H1 (cell line): ENCODE measurements around the gene CASZ1. TPM values are rescaled to one million over a fixed set of nuclear protein-coding genes. Genes with fewer than 3 reads are reported as not detected.

Experiments
- CTCF ChIA-PET: fragments of 300-600 bp; sonication (Branson Sonifier 250); formaldehyde crosslinking; loops from one replicate; lab custom pipeline; 2021; ENCODE audit not compliant: partially characterized antibody; lab: Charles Lee
- POLR2A ChIA-PET: fragments of 300-600 bp; sonication (Branson Sonifier 250); formaldehyde crosslinking; loops from one replicate; lab custom pipeline; 2021; ENCODE audit warnings: inconsistent platforms; ENCODE audit not compliant: partially characterized antibody; lab: Charles Lee
- DNase-seq, 2 experiments: peaks; one replicate each; pipeline versions ENCODE4 v3.0.0 to v3.0.0-alpha.2; 2010 to 2022; ENCODE audit warnings: low spot score in 2 of 2, low read depth in 1 of 2, mixed read lengths in 1 of 2
- FAIRE-seq: peaks from 2 replicates; lab custom pipeline; 2011; peaks lifted over from hg19 to GRCh38; lab: Jason Lieb, UNC
- H2AFZ ChIP-seq: 2 replicates; pipeline ENCODE4 v1.8.1; 2012; ENCODE audit warnings: low read length, inconsistent platforms
- H2AK5ac ChIP-seq: 2 replicates; pipeline ENCODE4 v1.6.1; 2013; ENCODE audit warnings: low read depth, low read length
- H2BK120ac ChIP-seq: replicated peaks from 2 replicates; pipeline ENCODE3; 2013; ENCODE audit warnings: low read depth, low read length, inconsistent platforms
- H2BK12ac ChIP-seq: 2 replicates; pipeline ENCODE4 v1.6.1; 2013; ENCODE audit warnings: low read depth, low read length
- H2BK15ac ChIP-seq: 2 replicates; pipeline ENCODE4 v1.6.1; 2013; ENCODE audit warnings: low read length
- H2BK20ac ChIP-seq: 2 replicates; pipeline ENCODE4 v1.6.1; 2013; ENCODE audit warnings: low read length
- H2BK5ac ChIP-seq: 2 replicates; pipeline ENCODE4 v1.6.1; 2013; ENCODE audit warnings: low read depth, low read length
- H3K14ac ChIP-seq: 2 replicates; pipeline ENCODE4 v1.6.1; 2013; ENCODE audit warnings: inconsistent platforms; ENCODE audit not compliant: insufficient read length
- H3K18ac ChIP-seq: 2 replicates; pipeline ENCODE4 v1.6.1; 2013; ENCODE audit warnings: low read length; ENCODE audit errors: extremely low read depth
- H3K23ac ChIP-seq: 2 replicates; pipeline ENCODE4 v1.6.1; 2013; ENCODE audit warnings: inconsistent platforms; ENCODE audit not compliant: insufficient read length
- H3K23me2 ChIP-seq: 2 replicates; pipeline ENCODE4 v1.6.1; 2013; ENCODE audit warnings: low read depth, low read length
- H3K27ac ChIP-seq: 2 replicates; pipeline ENCODE4 v1.6.1; 2011; ENCODE audit warnings: low read depth, low read length, inconsistent platforms
- H3K27me3 ChIP-seq, 4 experiments: replicated peaks in 1 of 4; 1 replicate in 1 of 4; 2 replicates in 3 of 4; pipeline versions ENCODE4 v1.6.1 to v1.8.1; 2011 to 2013; ENCODE audit warnings: low read length in 3 of 4, mild to moderate bottlenecking in 3 of 4, inconsistent platforms in 2 of 4, mixed read lengths in 2 of 4, moderate library complexity in 1 of 4; ENCODE audit not compliant: control insufficient read depth in 3 of 4, insufficient read depth in 3 of 4; ENCODE audit errors: extremely low read depth in 1 of 4
- H3K36me3 ChIP-seq, 4 experiments: 2 replicates each; pipeline versions ENCODE4 v1.6.1 to v1.8.1; 2011 to 2013; ENCODE audit warnings: mild to moderate bottlenecking in 4 of 4, low read length in 3 of 4, moderate library complexity in 2 of 4, control low read depth in 1 of 4, inconsistent platforms in 1 of 4; ENCODE audit not compliant: insufficient read depth in 4 of 4, control insufficient read depth in 2 of 4
- H3K4ac ChIP-seq: replicated peaks from 2 replicates; pipeline ENCODE3; 2013; ENCODE audit warnings: low read length, low read depth, mixed read lengths, inconsistent platforms; ENCODE audit not compliant: insufficient read length
- H3K4me1 ChIP-seq, 4 experiments: replicated peaks in 1 of 4; 1 replicate in 1 of 4; 2 replicates in 3 of 4; pipeline versions ENCODE4 v1.6.1 to v1.8.1; 2011 to 2013; ENCODE audit warnings: low read length in 3 of 4, inconsistent platforms in 2 of 4, mixed read lengths in 1 of 4; ENCODE audit not compliant: insufficient read depth in 4 of 4, control insufficient read depth in 3 of 4
- H3K4me2 ChIP-seq, 2 experiments: 2 replicates each; pipeline versions ENCODE4 v1.6.1 to v1.8.1; 2011 to 2013; ENCODE audit warnings: low read depth in 2 of 2, low read length in 2 of 2, control low read depth in 1 of 2, inconsistent platforms in 1 of 2, mild to moderate bottlenecking in 1 of 2; ENCODE audit not compliant: insufficient read depth in 1 of 2
- H3K4me3 ChIP-seq, 4 experiments: fragments of 200-600, 300-600 bp in 1 of 4; sonication (generic), shearing (Covaris generic), sonication (Bioruptor Twin) in 1 of 4; 2 replicates each; pipeline versions ENCODE4 v1.5.1 to v1.8.1; 2011 to 2016; ENCODE audit warnings: low read length in 4 of 4, low read depth in 3 of 4, control low read depth in 2 of 4, inconsistent platforms in 2 of 4, mild to moderate bottlenecking in 2 of 4, mixed read lengths in 1 of 4, moderate library complexity in 1 of 4; ENCODE audit not compliant: insufficient read depth in 2 of 4; ENCODE audit errors: extremely low read depth in 1 of 4
- H3K56ac ChIP-seq: replicated peaks from 2 replicates; pipeline ENCODE3; 2013; ENCODE audit warnings: low read depth, mild to moderate bottlenecking, mixed read lengths, low read length, inconsistent platforms; ENCODE audit not compliant: insufficient read length
- H3K79me1 ChIP-seq: 2 replicates; pipeline ENCODE4 v1.6.1; 2013; ENCODE audit warnings: low read depth, low read length, control low read depth
- H3K79me2 ChIP-seq, 2 experiments: 2 replicates each; pipeline versions ENCODE4 v1.6.1 to v1.8.1; 2012 to 2013; ENCODE audit warnings: low read length in 2 of 2, mild to moderate bottlenecking in 2 of 2, inconsistent platforms in 1 of 2; ENCODE audit not compliant: insufficient read depth in 2 of 2, control insufficient read depth in 1 of 2
- H3K9ac ChIP-seq, 4 experiments: replicated peaks in 1 of 4; 1 replicate in 1 of 4; 2 replicates in 3 of 4; pipeline versions ENCODE4 v1.6.1 to v1.8.1; 2011 to 2013; ENCODE audit warnings: low read depth in 3 of 4, low read length in 3 of 4, control low read depth in 2 of 4, mild to moderate bottlenecking in 2 of 4, moderate library complexity in 2 of 4, inconsistent platforms in 1 of 4; ENCODE audit errors: extremely low read depth in 1 of 4
- H3K9me3 ChIP-seq, 2 experiments: 2 replicates each; pipeline versions ENCODE4 v1.6.1 to v1.8.1; 2012 to 2013; ENCODE audit warnings: mild to moderate bottlenecking in 2 of 2, moderate library complexity in 2 of 2, control low read depth in 1 of 2, inconsistent platforms in 1 of 2, low read depth in 1 of 2, low read length in 1 of 2, mixed read lengths in 1 of 2; ENCODE audit not compliant: insufficient read depth in 2 of 2
- H4K20me1 ChIP-seq, 2 experiments: replicated peaks in 1 of 2; 2 replicates each; pipeline versions ENCODE3 to v1.8.1; 2011 to 2013; ENCODE audit warnings: inconsistent platforms in 2 of 2, low read length in 2 of 2, mild to moderate bottlenecking in 1 of 2; ENCODE audit not compliant: insufficient read depth in 2 of 2, control insufficient read depth in 1 of 2
- H4K5ac ChIP-seq: 2 replicates; pipeline ENCODE4 v1.6.1; 2013; ENCODE audit warnings: low read length, low read depth, mixed read lengths, inconsistent platforms; ENCODE audit not compliant: insufficient read length
- H4K8ac ChIP-seq: 2 replicates; pipeline ENCODE4 v1.8.0; 2013; ENCODE audit warnings: mild to moderate bottlenecking, moderate library complexity, low read length, inconsistent platforms; ENCODE audit not compliant: insufficient read depth; ENCODE audit errors: extremely low read depth
- H4K91ac ChIP-seq: replicated peaks from 2 replicates; pipeline ENCODE3; 2013; ENCODE audit warnings: low read length, mixed read lengths, inconsistent platforms; ENCODE audit not compliant: insufficient read length
- E2F6 ChIP-seq: IDR thresholded peaks from 2 replicates; pipeline ENCODE4 v1.6.1; 2012; ENCODE audit warnings: inconsistent platforms
- MAX ChIP-seq: IDR thresholded peaks from 2 replicates; pipeline ENCODE4 v1.6.1; 2012; ENCODE audit warnings: inconsistent platforms
- RFX5 ChIP-seq: IDR thresholded peaks from 2 replicates; pipeline ENCODE4 v1.6.1; 2011; ENCODE audit warnings: low read depth, low read length, improper control_type of control experiment, borderline replicate concordance
- SAP30 ChIP-seq: fragments of 300-600 bp; sonication (generic); IDR thresholded peaks from 2 replicates; pipeline ENCODE4 v1.7.1; 2012; ENCODE audit warnings: low read length, moderate library complexity, mild to moderate bottlenecking, inconsistent platforms; ENCODE audit not compliant: insufficient read depth, insufficient replicate concordance
- SIN3A ChIP-seq, 2 experiments: IDR thresholded peaks in 1 of 2; conservative IDR thresholded peaks in 1 of 2; 2 replicates each; pipeline ENCODE4 v1.6.1; 2011 to 2012; ENCODE audit warnings: low read length in 2 of 2, improper control_type of control experiment in 1 of 2, low read depth in 1 of 2, mild to moderate bottlenecking in 1 of 2
- SIX5 ChIP-seq: IDR thresholded peaks from 2 replicates; pipeline ENCODE4 v1.6.1; 2011; ENCODE audit warnings: mild to moderate bottlenecking, low read depth, low read length
- SP2 ChIP-seq: IDR thresholded peaks from 2 replicates; pipeline ENCODE4 v1.6.1; 2012; ENCODE audit warnings: mild to moderate bottlenecking, low read length, inconsistent platforms
- SRF ChIP-seq: IDR thresholded peaks from 2 replicates; pipeline ENCODE4 v1.6.1; 2011; ENCODE audit warnings: mild to moderate bottlenecking, low read depth, low read length, moderate library complexity
- WGBS, 2 experiments: shearing (Covaris generic) in 1 of 2; methylation state at CpG; one replicate each; pipeline versions ENCODE4 v1.1.6 to v1.1.7; 2013 to 2015; ENCODE audit warnings: low lambda C conversion rate in 2 of 2, mixed read lengths in 2 of 2, inconsistent platforms in 1 of 2, low coverage in 1 of 2, missing lambda C conversion rate in 1 of 2; ENCODE audit not compliant: insufficient replicate concordance in 2 of 2, insufficient coverage in 1 of 2, insufficient read length in 1 of 2; ENCODE audit errors: extremely low coverage in 1 of 2, missing lambda C conversion rate in 1 of 2; 5-methylcytosine and 5-hydroxymethylcytosine counted together
- polyA plus RNA-seq, 7 experiments: library from polyadenylated mRNA; depleted of rRNA in 3 of 7; stranded (reverse) in 5 of 7; unstranded in 2 of 7; fragments of >200 nt in 5 of 7; fragments of 200-250 nt in 2 of 7; gene quantifications; 1 replicate in 5 of 7; 2 replicates in 1 of 7; 4 replicates in 1 of 7; pipeline versions ENCODE4 v1.2.1 to v1.2.3, GENCODE V29; 2011 to 2013; ENCODE audit warnings: missing spikeins in 2 of 7, mixed read lengths in 2 of 7
- total RNA-seq: library from RNA; stranded (reverse); fragmentation: NEBNext Ultra II Directional; extraction: Animal tissue kit (Norgen Biotek cat#: 25700); gene quantifications from 2 replicates; pipeline ENCODE4 v1.2.1, GENCODE V29; 2021

Gene CASZ1
- total and polyA plus RNA-seq, 2 of the 8 experiments (the other 6 are each of a cell fraction or from before 2014, with no cell fraction given) = 4.4 to 7.7 TPM

- Histone ChIP-seq H4K8ac (no peak overlapping the region), H3K9me3 (no peaks in the 10 kb centered on the region), H3K27me3 (no peaks in the 10 kb centered on the region), H4K91ac (no peak overlapping the region), H3K4me1 (peaks cover 0 to 17% (median 11%) of the 10 kb centered on the region in 4 experiments; a peak in 6 of 7 replicates), H3K79me1 (no peaks in the 10 kb centered on the region), H2BK15ac (0 out of 2 replicates have a peak overlapping the region, but pooled peaks have one; percentile 29), H3K23me2 (no peaks in the 10 kb centered on the region), H2BK5ac (no peak overlapping the region; the same call in 1 of the 2 replicates), H2AFZ (no peak overlapping the region), H3K79me2 (no peaks in the 10 kb centered on the region), H2BK12ac (no peak overlapping the region), H2BK20ac (no peak overlapping the region), H3K23ac (no peak overlapping the region), H3K4me3 (no peak overlapping the region), H3K27ac (no peak overlapping the region), H3K4ac (no peak overlapping the region), H4K5ac (no peak overlapping the region), H2AK5ac (no peak overlapping the region), H3K9ac (no peak overlapping the region), H2BK120ac (no peak overlapping the region), H4K20me1 (no peaks in the 10 kb centered on the region), H3K36me3 (no peaks in the 10 kb centered on the region), H3K56ac (no peak overlapping the region), H3K4me2 (no peak overlapping the region), H3K18ac (no peak overlapping the region), H3K14ac (no peak overlapping the region)
- ChIA-PET CTCF (interaction anchor here (1.9 kb wide), 2 partner anchors 66 to 97 kb away, joined by 4 read pairs; no protein-coding TSS in a partner anchor), POLR2A (no interaction called here)
- FAIRE-seq = no peak
- no peak for TF ChIP-seq SAP30
- no peak for TF ChIP-seq SIX5
- TF ChIP-seq MAX = no peak
- TF ChIP-seq SP2 = no peak
- TF ChIP-seq SIN3A (conservative IDR thresholded peaks at IDR 0.05 in 1 of 2, IDR thresholded peaks at IDR 0.05 in 1 of 2; ENCODE audit: low read depth in 1 of 2, low read length in 2 of 2) = no peak
- TF ChIP-seq SRF = no peak
- TF ChIP-seq E2F6 = no peak
- TF ChIP-seq RFX5 = no peak
- no peak for DNase-seq
- WGBS, 2 experiments = 90% methylated on average over 11 of the region's 11 CpGs; no CpG with 5 or more reads in 1 of the 2 experiments
These were observed 16.0 kb upstream of the CASZ1 start for GRCh38 chr1:10812387-10812915.
